H1 (cell line): ENCODE measurements around the gene RMP24.

ENCODE experiments used
- FOSL1 ChIP-seq: IDR thresholded peaks from 2 replicates; pipeline ENCODE4 v1.6.1; 2011; ENCODE audit warnings: mild to moderate bottlenecking, low read depth, low read length, moderate library complexity; ENCODE audit not compliant: insufficient read depth
- HDAC6 ChIP-seq: IDR thresholded peaks from one replicate; pipeline ENCODE4 v1.7.1; 2012; ENCODE audit warnings: low read depth, mild to moderate bottlenecking, inconsistent platforms, low read length, moderate library complexity
- TF ChIP-seq, protein P1 (sequence below): IDR thresholded peaks from 2 replicates; pipeline ENCODE4 v1.6.1; 2011; ENCODE audit warnings: low read depth, mild to moderate bottlenecking, low read length; ENCODE audit not compliant: insufficient read depth

The RMP24 gene

DNA sequence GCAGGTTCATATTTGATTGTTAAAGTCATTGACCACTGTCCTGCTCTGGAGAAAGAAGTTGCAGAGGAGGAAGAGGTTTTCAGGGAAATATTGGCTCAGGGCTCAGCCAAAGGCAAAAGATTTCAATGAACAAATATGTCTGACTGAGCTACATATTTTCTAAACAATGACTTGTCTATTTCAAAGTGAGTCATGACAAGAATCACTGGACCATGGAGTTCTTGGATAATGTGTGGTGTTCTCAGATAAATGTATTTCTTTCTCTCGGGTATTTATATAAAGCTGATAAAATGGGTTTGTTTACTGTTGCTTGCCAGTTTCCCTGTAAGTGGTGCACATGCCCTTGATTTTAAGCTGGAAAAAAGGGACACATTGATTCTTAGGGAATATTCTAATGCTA, 34.3 kb upstream of the RMP24 start (continued):
- no peak for TF ChIP-seq HDAC6
- TF ChIP-seq FOSL1: no peak
- TF ChIP-seq, protein P1, sequence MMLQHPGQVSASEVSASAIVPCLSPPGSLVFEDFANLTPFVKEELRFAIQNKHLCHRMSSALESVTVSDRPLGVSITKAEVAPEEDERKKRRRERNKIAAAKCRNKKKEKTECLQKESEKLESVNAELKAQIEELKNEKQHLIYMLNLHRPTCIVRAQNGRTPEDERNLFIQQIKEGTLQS: no peak
- TF ChIP-seq, all 59 proteins: peak for 0
